ENCODE data around the gene TNS2. TPM values are rescaled to one million over a fixed set of nuclear protein-coding genes. Genes with fewer than 3 reads are reported as not detected.
A peak's percentile ranks its signal among the peaks of the same experiment; 100 is the strongest.

TNS2 gene
- total and polyA plus RNA-seq, 9 of the 15 experiments (the other 6 are each of a cell fraction or from before 2014, with no cell fraction given) = 0.28 to 3.1 (median 1.2) TPM; not detected in 1

DNA sequence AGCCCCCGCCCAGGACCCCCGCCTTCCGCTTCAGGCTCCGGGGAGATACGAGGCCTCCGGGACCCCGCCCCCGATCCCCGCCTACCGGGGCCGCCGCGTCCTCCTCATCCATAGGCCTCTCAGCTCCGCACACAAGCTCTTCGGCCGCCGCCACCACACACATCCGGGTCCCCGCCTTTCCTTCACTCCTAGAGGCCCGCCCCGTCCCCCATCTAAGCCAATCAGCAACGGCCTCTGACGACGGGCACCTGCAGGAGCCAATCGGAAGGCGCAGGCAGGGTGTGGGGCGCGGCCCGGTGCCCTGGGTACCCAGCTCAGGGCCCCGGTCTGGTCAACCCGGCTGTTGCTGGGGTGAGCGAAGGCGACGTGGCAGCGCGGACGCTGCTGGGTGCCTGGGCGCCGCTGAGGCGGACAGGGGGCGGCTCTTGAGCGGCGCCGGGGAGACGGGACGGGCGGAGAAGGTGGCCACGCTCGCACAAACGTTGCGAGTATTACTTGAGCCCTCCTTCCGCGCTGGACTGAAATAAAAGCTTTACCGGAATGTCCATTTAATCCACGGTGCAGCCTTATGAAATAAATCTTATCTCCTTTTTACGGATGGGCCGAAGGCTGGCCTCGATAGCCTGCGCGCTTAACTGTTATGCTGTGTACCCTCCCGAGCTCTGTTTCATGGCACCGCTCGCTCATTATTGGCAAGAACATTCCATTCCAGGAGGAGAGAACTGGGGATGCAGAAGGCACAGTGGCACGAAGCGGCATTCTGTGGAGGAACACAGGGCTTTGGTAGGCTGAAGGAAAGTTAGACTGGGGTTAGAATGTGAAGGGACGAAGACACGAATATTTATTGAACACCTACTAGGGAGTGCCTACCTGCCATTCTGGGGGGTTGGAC lies 29.6 kb downstream of the TNS2 start, which contains the start of gene SPRYD3 (continued):
- TF ChIP-seq, protein P1, sequence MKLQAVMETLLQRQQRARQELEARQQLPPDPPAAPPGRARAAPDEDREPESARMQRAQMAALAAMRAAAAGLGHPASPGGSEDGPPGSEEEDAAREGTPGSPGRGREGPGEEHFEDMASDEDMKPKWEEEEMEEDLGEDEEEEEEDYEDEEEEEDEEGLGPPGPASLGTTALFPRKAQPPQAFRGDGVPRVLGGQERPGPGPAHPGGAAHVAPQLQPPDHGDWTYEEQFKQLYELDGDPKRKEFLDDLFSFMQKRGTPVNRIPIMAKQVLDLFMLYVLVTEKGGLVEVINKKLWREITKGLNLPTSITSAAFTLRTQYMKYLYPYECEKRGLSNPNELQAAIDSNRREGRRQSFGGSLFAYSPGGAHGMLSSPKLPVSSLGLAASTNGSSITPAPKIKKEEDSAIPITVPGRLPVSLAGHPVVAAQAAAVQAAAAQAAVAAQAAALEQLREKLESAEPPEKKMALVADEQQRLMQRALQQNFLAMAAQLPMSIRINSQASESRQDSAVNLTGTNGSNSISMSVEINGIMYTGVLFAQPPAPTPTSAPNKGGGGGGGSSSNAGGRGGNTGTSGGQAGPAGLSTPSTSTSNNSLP (IDR thresholded peaks at IDR 0.05; ENCODE audit: borderline replicate concordance, low read depth, low read length) = no peak
- TF ChIP-seq, protein P2, sequence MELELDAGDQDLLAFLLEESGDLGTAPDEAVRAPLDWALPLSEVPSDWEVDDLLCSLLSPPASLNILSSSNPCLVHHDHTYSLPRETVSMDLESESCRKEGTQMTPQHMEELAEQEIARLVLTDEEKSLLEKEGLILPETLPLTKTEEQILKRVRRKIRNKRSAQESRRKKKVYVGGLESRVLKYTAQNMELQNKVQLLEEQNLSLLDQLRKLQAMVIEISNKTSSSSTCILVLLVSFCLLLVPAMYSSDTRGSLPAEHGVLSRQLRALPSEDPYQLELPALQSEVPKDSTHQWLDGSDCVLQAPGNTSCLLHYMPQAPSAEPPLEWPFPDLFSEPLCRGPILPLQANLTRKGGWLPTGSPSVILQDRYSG (tag; conservative IDR thresholded peaks at IDR 0.05; ENCODE audit: low read depth) = no peak
- TF ChIP-seq TAF15 (IDR thresholded peaks at IDR 0.05; ENCODE audit: low read depth, low read length) = no peak
- no peak for TF ChIP-seq DMBX1 (CRISPR knock-in tag; IDR thresholded peaks at IDR 0.05; ENCODE audit: borderline replicate concordance)
- TF ChIP-seq CBX2 (IDR thresholded peaks at IDR 0.05; ENCODE audit: insufficient read depth, low read length, poor library complexity, severe bottlenecking) = no peak
- no peak for TF ChIP-seq POLR3A (IDR thresholded peaks at IDR 0.05; ENCODE audit: borderline replicate concordance, extremely low read depth, insufficient read depth, insufficient read length)
- no peak for TF ChIP-seq WHSC1 (IDR thresholded peaks at IDR 0.05; ENCODE audit: low read length)
- no peak for TF ChIP-seq MAFG (tag; conservative IDR thresholded peaks at IDR 0.05)
- 0 out of 2 replicates have a peak, but pooled peaks have one; percentile 19 for TF ChIP-seq HCFC1 (IDR thresholded peaks at IDR 0.05; ENCODE audit: low read depth, low read length)
- TF ChIP-seq XRCC3 (IDR thresholded peaks at IDR 0.05) = no peak
- no peak for TF ChIP-seq GTF2E2 (tag; IDR thresholded peaks at IDR 0.05)
- no peak for TF ChIP-seq SAFB2 (IDR thresholded peaks at IDR 0.05; ENCODE audit: borderline replicate concordance, low read depth, low read length, severe bottlenecking)
- TF ChIP-seq ZNF644 (tag; IDR thresholded peaks at IDR 0.05; ENCODE audit: low read depth) = no peak
- TF ChIP-seq ETV5 (CRISPR knock-in tag; IDR thresholded peaks at IDR 0.05; ENCODE audit: low read depth) = no peak
- no peak for TF ChIP-seq SMAD2 (IDR thresholded peaks at IDR 0.05; ENCODE audit: low read depth, low read length)
- TF ChIP-seq RCOR1 (IDR thresholded peaks at IDR 0.05; ENCODE audit: borderline replicate concordance in 1 of 2, low read depth in 2 of 2, low read length in 2 of 2) = peak in 1 of 2 experiments; percentile 30; a peak in 1 of 4 replicates
- TF ChIP-seq, protein P3, sequence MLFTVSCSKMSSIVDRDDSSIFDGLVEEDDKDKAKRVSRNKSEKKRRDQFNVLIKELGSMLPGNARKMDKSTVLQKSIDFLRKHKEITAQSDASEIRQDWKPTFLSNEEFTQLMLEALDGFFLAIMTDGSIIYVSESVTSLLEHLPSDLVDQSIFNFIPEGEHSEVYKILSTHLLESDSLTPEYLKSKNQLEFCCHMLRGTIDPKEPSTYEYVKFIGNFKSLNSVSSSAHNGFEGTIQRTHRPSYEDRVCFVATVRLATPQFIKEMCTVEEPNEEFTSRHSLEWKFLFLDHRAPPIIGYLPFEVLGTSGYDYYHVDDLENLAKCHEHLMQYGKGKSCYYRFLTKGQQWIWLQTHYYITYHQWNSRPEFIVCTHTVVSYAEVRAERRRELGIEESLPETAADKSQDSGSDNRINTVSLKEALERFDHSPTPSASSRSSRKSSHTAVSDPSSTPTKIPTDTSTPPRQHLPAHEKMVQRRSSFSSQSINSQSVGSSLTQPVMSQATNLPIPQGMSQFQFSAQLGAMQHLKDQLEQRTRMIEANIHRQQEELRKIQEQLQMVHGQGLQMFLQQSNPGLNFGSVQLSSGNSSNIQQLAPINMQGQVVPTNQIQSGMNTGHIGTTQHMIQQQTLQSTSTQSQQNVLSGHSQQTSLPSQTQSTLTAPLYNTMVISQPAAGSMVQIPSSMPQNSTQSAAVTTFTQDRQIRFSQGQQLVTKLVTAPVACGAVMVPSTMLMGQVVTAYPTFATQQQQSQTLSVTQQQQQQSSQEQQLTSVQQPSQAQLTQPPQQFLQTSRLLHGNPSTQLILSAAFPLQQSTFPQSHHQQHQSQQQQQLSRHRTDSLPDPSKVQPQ (CRISPR knock-in tag; IDR thresholded peaks at IDR 0.05; ENCODE audit: borderline replicate concordance) = no peak
- TF ChIP-seq, protein P4, sequence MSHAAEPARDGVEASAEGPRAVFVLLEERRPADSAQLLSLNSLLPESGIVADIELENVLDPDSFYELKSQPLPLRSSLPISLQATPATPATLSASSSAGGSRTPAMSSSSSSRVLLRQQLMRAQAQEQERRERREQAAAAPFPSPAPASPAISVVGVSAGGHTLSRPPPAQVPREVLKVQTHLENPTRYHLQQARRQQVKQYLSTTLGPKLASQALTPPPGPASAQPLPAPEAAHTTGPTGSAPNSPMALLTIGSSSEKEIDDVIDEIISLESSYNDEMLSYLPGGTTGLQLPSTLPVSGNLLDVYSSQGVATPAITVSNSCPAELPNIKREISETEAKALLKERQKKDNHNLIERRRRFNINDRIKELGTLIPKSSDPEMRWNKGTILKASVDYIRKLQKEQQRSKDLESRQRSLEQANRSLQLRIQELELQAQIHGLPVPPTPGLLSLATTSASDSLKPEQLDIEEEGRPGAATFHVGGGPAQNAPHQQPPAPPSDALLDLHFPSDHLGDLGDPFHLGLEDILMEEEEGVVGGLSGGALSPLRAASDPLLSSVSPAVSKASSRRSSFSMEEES (CRISPR knock-in tag; IDR thresholded peaks at IDR 0.05) = no peak
- no peak for TF ChIP-seq FOXJ3 (CRISPR knock-in tag; IDR thresholded peaks at IDR 0.05)
